HL-60 (cell line): Measurements from ENCODE around the gene ZNRF4.

Source experiments
- DNase-seq, 2 experiments: peaks; one replicate each; pipeline ENCODE4 v3.0.0-alpha.2; 2010 to 2020; ENCODE audit warnings: low read depth in 1 of 2, low spot score in 1 of 2
- H3K27ac ChIP-seq: fragments of 250-450 bp; sonication (Bioruptor Pico); replicated peaks from 2 replicates; pipeline ENCODE4 v1.5.1; 2020; ENCODE audit warnings: mild to moderate bottlenecking, moderate library complexity
- H3K27me3 ChIP-seq: fragments of 250-450 bp; sonication (Bioruptor Pico); 2 replicates; pipeline ENCODE4 v1.5.1; 2021; ENCODE audit warnings: mild to moderate bottlenecking, moderate library complexity; ENCODE audit not compliant: insufficient read depth, poor library complexity, severe bottlenecking
- H3K4me3 ChIP-seq: replicated peaks from 2 replicates; pipeline ENCODE4 v1.5.1; 2011; ENCODE audit warnings: mild to moderate bottlenecking, control low read depth, low read length; ENCODE audit not compliant: insufficient read depth
- CTCF ChIP-seq: IDR thresholded peaks from one replicate; pipeline ENCODE4 v1.5.1; 2011; ENCODE audit warnings: low read length, control low read depth, inconsistent platforms; ENCODE audit not compliant: insufficient read depth
- GABPA ChIP-seq: IDR thresholded peaks from 2 replicates; pipeline ENCODE4 v1.6.1; 2012; ENCODE audit warnings: low read depth
- POLR2AphosphoS5 ChIP-seq: IDR thresholded peaks from 2 replicates; pipeline ENCODE4 v1.6.1; 2012; ENCODE audit warnings: low read depth
- REST ChIP-seq: IDR thresholded peaks from 2 replicates; pipeline ENCODE4 v1.6.1; 2012; ENCODE audit warnings: low read depth; ENCODE audit not compliant: insufficient replicate concordance
- SPI1 ChIP-seq: IDR thresholded peaks from 2 replicates; pipeline ENCODE4 v1.6.1; 2012; ENCODE audit warnings: low read depth, mild to moderate bottlenecking, borderline replicate concordance

Gene ZNRF4

GRCh38 chr19:5432687-5433086 lies 22.5 kb upstream of the ZNRF4 start:
- TF ChIP-seq POLR2AphosphoS5 (no peak), CTCF (no peak), GABPA (no peak), SPI1 (no peak), REST (no peak)
- no peak for DNase-seq
- H3K27me3 ChIP-seq, result no peaks in the 10 kb centered on the region
- H3K27ac ChIP-seq, result no peak overlapping the region
- H3K4me3 ChIP-seq, result no peak overlapping the region

GRCh38 chr19:5434351-5434917 lies 20.8 kb upstream of the ZNRF4 start:
- no peak for TF ChIP-seq CTCF
- TF ChIP-seq REST, result no peak
- no peak for TF ChIP-seq SPI1
- TF ChIP-seq POLR2AphosphoS5, result no peak
- TF ChIP-seq GABPA, result no peak
- no peaks in the 10 kb centered on the region for H3K27me3 ChIP-seq
- H3K4me3 ChIP-seq, result no peak overlapping the region
- DNase-seq, result no peak
- H3K27ac ChIP-seq, result no peak overlapping the region

- no peak overlapping the region for H3K4me3 ChIP-seq
- no peak overlapping the region for H3K27ac ChIP-seq
- DNase-seq, result no peak
- TF ChIP-seq POLR2AphosphoS5 (no peak), GABPA (no peak), REST (no peak), SPI1 (no peak), CTCF (no peak)
- H3K27me3 ChIP-seq, result no peaks in the 10 kb centered on the region
Observed at GRCh38 chr19:5434970-5435641, 20.1 kb upstream of the ZNRF4 start.
